A673 (cell line): Measurements from ENCODE around the gene PSME3IP1.

Experiments used
- CTCF ChIP-seq: fragments of 300-800, 200-600 bp; sonication (generic); conservative IDR thresholded peaks from 2 replicates; pipeline ENCODE4 v1.5.1; 2017; ENCODE audit warnings: low read depth, mild to moderate bottlenecking, antibody characterized with exemption, low read length, moderate library complexity, mixed read lengths
- EZH2 ChIP-seq: fragments of 200-600 bp; sonication (generic); IDR thresholded peaks from 2 replicates; pipeline ENCODE4 v1.6.1; 2017; ENCODE audit warnings: borderline replicate concordance, low read depth, mild to moderate bottlenecking, mixed read lengths, antibody characterized with exemption, low read length; ENCODE audit not compliant: poor library complexity, severe bottlenecking

- TF ChIP-seq CTCF (no peak), EZH2 (no peak)
Measured at GRCh38 chr16:57115514-57116182, 70.2 kb downstream of the PSME3IP1 start.
